HEK293 (cell line): ENCODE measurements around the gene RAI14.

Experiments
- CTCF ChIA-PET: fragments of 350-600 bp; formaldehyde crosslinking; extraction: SDS; loops from one replicate; lab custom pipeline; 2021; ENCODE audit warnings: antibody characterized with exemption; lab: Yijun Ruan, JAX
- POLR2A ChIA-PET: fragments of 300-600 bp; formaldehyde crosslinking; extraction: SDS; loops from one replicate; lab custom pipeline; 2020; ENCODE audit warnings: antibody characterized with exemption, inconsistent platforms; lab: Yijun Ruan, JAX
- H3K27ac ChIP-seq: fragments of 200-500 bp; sonication (Bioruptor generic); 2 replicates; pipeline ENCODE4 v1.5.1; 2014; ENCODE audit warnings: low read depth, low read length, control low read depth, inconsistent platforms; ENCODE audit errors: extremely low read depth
- H3K36me3 ChIP-seq, 2 experiments: fragments of 200-500 bp in 1 of 2; sonication (Bioruptor generic) in 1 of 2; 1 replicate in 1 of 2; 2 replicates in 1 of 2; pipeline ENCODE4 v1.5.1; 2014 to 2017; ENCODE audit warnings: inconsistent platforms in 2 of 2, low read length in 2 of 2; ENCODE audit not compliant: control insufficient read depth in 2 of 2, insufficient read depth in 1 of 2
- H3K4me1 ChIP-seq: fragments of 200-500 bp; sonication (Bioruptor generic); 2 replicates; pipeline ENCODE4 v1.5.1; 2014; ENCODE audit warnings: mild to moderate bottlenecking, low read length, inconsistent platforms; ENCODE audit not compliant: control insufficient read depth, insufficient read depth
- H3K4me3 ChIP-seq: 2 replicates; pipeline ENCODE4 v1.5.1; 2011; ENCODE audit warnings: low read depth, mild to moderate bottlenecking, control low read depth, low read length, moderate library complexity
- H3K9me3 ChIP-seq: fragments of 200-500 bp; sonication (Bioruptor generic); 2 replicates; pipeline ENCODE4 v1.5.1; 2014; ENCODE audit warnings: low read depth, low read length, inconsistent platforms; ENCODE audit not compliant: control insufficient read depth, insufficient read depth
- ATF2 ChIP-seq: fragments of 450-650 bp; formaldehyde crosslinking; IDR thresholded peaks from 2 replicates; pipeline ENCODE4 v1.5.1; 2016; ENCODE audit warnings: missing biosample characterization, missing genetic modification characterization, low read depth
- GFI1B ChIP-seq: fragments of 450-650 bp; formaldehyde crosslinking; IDR thresholded peaks from 2 replicates; pipeline ENCODE4 v1.5.1; 2016; ENCODE audit warnings: missing biosample characterization, missing genetic modification characterization
- HOXC10 ChIP-seq: sonication (generic); formaldehyde crosslinking; IDR thresholded peaks from 2 replicates; pipeline ENCODE4 v1.8.1; 2023; ENCODE audit warnings: mild to moderate bottlenecking, missing genetic modification reagents
- KLF7 ChIP-seq: fragments of 450-650 bp; formaldehyde crosslinking; IDR thresholded peaks from 2 replicates; pipeline ENCODE4 v1.5.1; 2016; ENCODE audit warnings: missing biosample characterization, missing genetic modification characterization, borderline replicate concordance
- MZF1 ChIP-seq: fragments of 450-650 bp; formaldehyde crosslinking; IDR thresholded peaks from 2 replicates; pipeline ENCODE4 v1.5.1; 2017; ENCODE audit warnings: missing biosample characterization, missing genetic modification characterization, borderline replicate concordance
- PRDM2 ChIP-seq: fragments of 450-650 bp; formaldehyde crosslinking; IDR thresholded peaks from 2 replicates; pipeline ENCODE4 v1.5.1; 2016; ENCODE audit warnings: missing biosample characterization, missing genetic modification characterization, borderline replicate concordance
- SALL2 ChIP-seq: fragments of 450-650 bp; formaldehyde crosslinking; IDR thresholded peaks from 2 replicates; pipeline ENCODE4 v1.5.0; 2017; ENCODE audit warnings: missing biosample characterization, mild to moderate bottlenecking, missing genetic modification characterization, borderline replicate concordance
- ZNF16 ChIP-seq: fragments of 450-650 bp; formaldehyde crosslinking; IDR thresholded peaks from 2 replicates; pipeline ENCODE4 v1.5.1; 2016; ENCODE audit warnings: low read depth, missing biosample characterization, missing genetic modification characterization
- ZNF2 ChIP-seq: fragments of 450-650 bp; formaldehyde crosslinking; IDR thresholded peaks from 2 replicates; pipeline ENCODE4 v1.5.1; 2016; ENCODE audit warnings: missing biosample characterization, missing genetic modification characterization
- ZNF37A ChIP-seq: fragments of 450-650 bp; IDR thresholded peaks from 2 replicates; pipeline ENCODE4 v1.5.1; 2018; ENCODE audit warnings: missing biosample characterization, missing genetic modification characterization
- ZNF433 ChIP-seq: fragments of 450-650 bp; formaldehyde crosslinking; IDR thresholded peaks from 2 replicates; pipeline ENCODE4 v1.5.1; 2016; ENCODE audit warnings: missing biosample characterization, missing genetic modification characterization, low read depth
- ZNF449 ChIP-seq: fragments of 450-650 bp; formaldehyde crosslinking; IDR thresholded peaks from 2 replicates; pipeline ENCODE4 v1.5.1; 2017; ENCODE audit warnings: missing biosample characterization, mild to moderate bottlenecking, missing genetic modification characterization, moderate library complexity
- ZNF558 ChIP-seq: fragments of 450-650 bp; formaldehyde crosslinking; IDR thresholded peaks from 2 replicates; pipeline ENCODE4 v1.5.1; 2016; ENCODE audit warnings: missing biosample characterization, missing genetic modification characterization
- ZNF658 ChIP-seq: fragments of 450-650 bp; formaldehyde crosslinking; IDR thresholded peaks from 2 replicates; pipeline ENCODE4; 2016; ENCODE audit warnings: missing biosample characterization, missing genetic modification characterization
- ZNF664 ChIP-seq: fragments of 450-650 bp; formaldehyde crosslinking; IDR thresholded peaks from 2 replicates; pipeline ENCODE4 v1.5.1; 2016; ENCODE audit warnings: missing biosample characterization, missing genetic modification characterization
- ZNF76 ChIP-seq: fragments of 450-650 bp; formaldehyde crosslinking; IDR thresholded peaks from 2 replicates; pipeline ENCODE4; 2016; ENCODE audit warnings: low read depth, missing biosample characterization, missing genetic modification characterization, borderline replicate concordance
- ZSCAN18 ChIP-seq: fragments of 450-650 bp; formaldehyde crosslinking; IDR thresholded peaks from 2 replicates; pipeline ENCODE4 v1.5.1; 2016; ENCODE audit warnings: missing biosample characterization, missing genetic modification characterization

RAI14 gene

GRCh38 chr5:34731435-34732232 lies 75.5 kb downstream of the RAI14 start (continued):
- no peak for TF ChIP-seq ZNF2

GRCh38 chr5:34734326-34734725 lies 78.2 kb downstream of the RAI14 start:
- no peaks in the 10 kb centered on the region for H3K9me3 ChIP-seq
- CTCF ChIA-PET = interaction anchor here (0.5 kb wide), 1 partner anchor 134 kb away, joined by 3 read pairs; no protein-coding TSS in a partner anchor
- H3K27ac ChIP-seq = no peak overlapping the region
- H3K4me3 ChIP-seq = no peak overlapping the region
- TF ChIP-seq ATF2 (tag by site-specific recombination) = peak; percentile 38; the same call in 1 of the 2 replicates
- TF ChIP-seq ZNF16 (tag by site-specific recombination) = no peak
- no peak for TF ChIP-seq ZNF37A
- TF ChIP-seq, all 188 proteins: peak for 1
- peaks cover 6% of the 10 kb centered on the region; the same call in 1 of the 2 replicates for H3K4me1 ChIP-seq
- POLR2A ChIA-PET = interaction anchor here (0.5 kb wide), 1 partner anchor 12 kb away, joined by 3 read pairs; no protein-coding TSS in a partner anchor
- no peaks in the 10 kb centered on the region; a peak in 1 of 3 replicates for H3K36me3 ChIP-seq

GRCh38 chr5:34735491-34736426 lies 79.6 kb downstream of the RAI14 start:
- CTCF ChIA-PET = interaction anchor here (0.6 to 1.1 kb wide), 2 partner anchors 15 to 183 kb away, joined by 3 read pairs; no protein-coding TSS in a partner anchor
- Histone ChIP-seq H3K4me3 (no peak overlapping the region), H3K4me1 (peaks cover 6% of the 10 kb centered on the region; the same call in 1 of the 2 replicates), H3K9me3 (no peaks in the 10 kb centered on the region), H3K36me3 (no peaks in the 10 kb centered on the region; a peak in 1 of 3 replicates), H3K27ac (no peak overlapping the region)
- POLR2A ChIA-PET = no interaction called here
- no peak for TF ChIP-seq ZNF558 (tag by site-specific recombination)
- peak; percentile 94 for TF ChIP-seq ZNF449 (tag by site-specific recombination)
- TF ChIP-seq HOXC10 = no peak
- no peak for TF ChIP-seq GFI1B (tag by site-specific recombination)
- no peak for TF ChIP-seq ATF2 (tag by site-specific recombination)
- TF ChIP-seq ZNF433 (tag by site-specific recombination) = no peak
- no peak for TF ChIP-seq MZF1 (tag by site-specific recombination)
- no peak for TF ChIP-seq ZSCAN18
- peak; percentile 75; the same call in 1 of the 2 replicates for TF ChIP-seq ZNF664
- TF ChIP-seq SALL2 (tag by site-specific recombination) = no peak
- no peak for TF ChIP-seq ZNF76 (tag by site-specific recombination)
- no peak for TF ChIP-seq ZNF658 (tag by site-specific recombination)
- TF ChIP-seq PRDM2 = no peak
- TF ChIP-seq KLF7 (tag by site-specific recombination) = no peak
